ENCODE data around the gene GTF2IRD1.
"Not testable (repeated sequence)": the region's sequence is repeated elsewhere in the genome, so short reads cannot be mapped to it uniquely, and the experiment has no call there.

Gene GTF2IRD1

GRCh38 chr7:74491490-74491889, 37.8 kb downstream of the GTF2IRD1 start:
- DNase-seq (ENCODE audit: low spot score): not testable (repeated sequence)

DNA sequence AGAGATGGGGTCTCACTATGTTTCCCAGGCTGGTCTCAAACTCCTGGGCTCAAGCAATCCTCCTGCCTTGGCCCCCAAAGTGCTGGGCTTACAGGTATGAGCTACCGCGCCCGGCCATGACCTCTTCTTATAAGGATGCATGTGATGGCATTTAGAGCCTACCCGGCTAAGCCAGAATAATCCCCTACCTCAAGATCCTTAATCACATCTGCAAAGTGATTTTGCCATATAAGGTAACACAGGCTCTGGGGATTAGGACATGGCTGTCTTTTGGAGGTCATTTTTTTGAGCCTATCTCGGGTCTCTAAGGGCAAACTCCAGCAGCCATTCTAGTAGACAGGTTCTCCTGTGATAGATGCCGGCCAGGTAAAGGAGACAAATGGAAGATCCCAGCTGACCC, 39.6 kb downstream of the GTF2IRD1 start:
- DNase-seq (ENCODE audit: low spot score): no peak

- no peak for DNase-seq (ENCODE audit: low spot score)
Observed at GRCh38 chr7:74494076-74494548, 40.4 kb downstream of the GTF2IRD1 start.

DNA sequence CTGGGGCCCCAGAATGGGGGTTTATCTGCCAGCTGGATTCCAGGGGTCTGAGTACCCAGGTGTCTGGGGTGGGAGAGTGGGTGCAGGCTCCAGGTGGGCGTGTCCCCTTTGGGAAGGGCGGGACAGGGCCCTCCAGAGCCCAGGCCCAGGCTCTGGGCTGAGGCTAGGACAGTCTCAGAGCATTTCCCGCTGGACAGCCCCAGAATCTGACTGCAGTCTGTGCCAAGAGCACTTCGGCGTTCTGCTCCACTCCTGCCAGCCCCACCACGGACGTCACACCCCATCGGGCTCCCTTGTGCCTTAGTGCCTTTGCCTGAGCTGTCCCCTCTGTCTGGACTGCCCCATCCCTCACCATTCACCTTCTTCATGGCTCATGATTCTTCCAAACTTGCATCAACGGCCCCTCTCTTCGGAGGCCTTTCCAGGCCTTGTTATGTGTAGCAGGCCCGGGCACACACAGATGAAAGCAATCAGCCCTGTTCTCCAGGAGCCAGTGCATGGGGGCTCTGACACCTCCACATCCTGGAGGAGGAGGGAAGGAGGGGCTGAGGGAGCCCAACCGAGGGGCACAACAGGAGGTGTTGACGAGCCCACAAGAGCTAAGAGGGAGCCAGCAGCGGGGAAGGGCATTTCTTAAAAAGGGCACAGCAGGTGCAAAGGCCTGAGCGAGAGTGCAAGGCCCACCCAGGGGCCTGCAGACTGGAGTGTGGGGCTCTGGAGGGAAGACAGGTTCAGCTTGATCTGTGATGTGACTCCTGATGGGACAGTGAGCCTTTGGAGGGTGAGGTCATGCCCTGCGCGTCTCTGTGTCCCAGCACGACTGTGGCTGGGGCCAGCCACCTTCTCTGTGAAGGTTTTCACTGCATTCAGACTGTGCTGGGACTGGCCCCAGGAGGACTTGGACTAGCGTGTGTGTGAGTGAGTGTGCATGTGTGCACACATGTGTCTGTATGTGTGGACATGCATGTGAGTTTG, 41.7 kb downstream of the GTF2IRD1 start:
- DNase-seq (ENCODE audit: low spot score): no peak

DNA sequence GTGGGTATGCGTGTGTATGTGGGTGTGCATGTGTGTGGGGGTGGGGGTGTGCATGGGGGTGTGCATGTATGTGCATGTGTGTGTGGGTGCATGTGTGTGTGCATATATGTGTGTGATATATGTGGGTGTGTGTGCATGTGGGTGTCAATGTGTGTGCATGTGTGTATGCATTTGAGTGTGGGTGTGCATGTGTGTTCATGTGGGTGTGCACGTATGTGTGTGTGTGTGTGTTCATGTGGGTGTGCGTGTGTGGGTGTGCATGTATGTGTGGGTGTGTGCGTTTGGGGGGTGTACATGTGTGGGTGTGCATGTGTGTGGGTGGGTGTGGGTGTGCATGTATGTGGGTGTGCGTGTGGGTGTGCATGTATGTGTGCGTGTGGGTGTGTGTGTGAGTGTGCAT, 42.6 kb downstream of the GTF2IRD1 start:
- no peak for DNase-seq (ENCODE audit: low spot score)

DNA sequence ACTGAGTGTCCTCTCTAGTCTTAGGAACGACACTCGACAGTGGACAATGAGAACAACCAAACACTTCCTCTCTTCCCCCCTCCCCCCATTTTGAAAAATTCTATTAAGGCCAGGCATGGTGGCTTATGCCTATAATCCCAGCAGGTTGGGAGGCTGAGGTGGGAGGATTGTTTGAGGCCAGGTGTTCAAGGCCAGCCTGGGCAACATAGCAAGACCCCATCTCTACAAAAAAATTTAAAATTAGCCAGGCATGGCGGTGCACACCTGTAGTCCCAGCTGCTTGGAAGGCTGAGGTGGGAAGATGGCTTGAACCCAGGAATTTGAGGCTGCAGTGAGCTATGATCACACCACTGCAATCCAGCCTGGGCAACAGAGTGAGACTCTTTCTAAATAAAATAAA, 43.1 kb downstream of the GTF2IRD1 start:
- DNase-seq (ENCODE audit: low spot score): not testable (repeated sequence)

- no peak for DNase-seq (ENCODE audit: low spot score)
Observed at GRCh38 chr7:74498354-74498753, 44.6 kb downstream of the GTF2IRD1 start.

DNA sequence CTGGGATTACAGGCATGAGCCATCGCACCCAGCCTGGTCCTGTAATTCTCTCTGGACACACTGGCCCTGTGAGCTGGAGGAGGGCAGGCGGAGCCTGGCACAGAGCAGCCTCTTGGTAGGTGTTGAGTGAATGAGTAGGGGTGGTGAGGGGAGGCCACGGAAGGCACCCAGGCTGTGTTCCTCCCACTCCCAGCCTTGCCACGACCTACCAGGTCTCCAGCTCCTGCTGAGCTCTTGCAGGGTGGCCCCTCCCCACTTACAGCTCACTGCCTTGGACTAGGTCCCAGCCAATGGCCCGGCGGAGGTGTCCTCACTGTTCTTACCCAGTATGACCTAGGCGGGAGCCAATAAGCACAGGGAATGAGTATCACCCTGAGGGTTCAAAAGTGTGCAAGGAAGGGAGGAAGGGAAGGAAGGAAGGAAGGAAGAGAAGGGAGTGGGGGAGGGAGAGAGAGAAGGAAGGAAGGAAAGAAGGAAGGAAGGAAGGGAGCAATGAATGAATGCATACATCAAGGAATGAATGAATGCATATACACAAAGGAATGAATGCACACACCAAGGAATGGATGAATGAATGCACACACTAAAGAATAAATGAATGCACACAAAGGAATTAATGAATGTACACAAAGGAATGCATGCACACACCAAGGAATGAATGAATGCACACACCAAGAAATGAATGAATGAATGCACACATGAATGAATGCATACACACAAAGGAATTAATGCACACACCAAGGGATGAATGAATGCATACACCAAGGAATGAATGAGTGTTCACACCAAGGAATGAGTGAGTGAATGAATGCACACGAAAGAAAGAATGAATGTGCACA, 45.5 kb downstream of the GTF2IRD1 start:
- no peak for DNase-seq (ENCODE audit: low spot score)

DNA sequence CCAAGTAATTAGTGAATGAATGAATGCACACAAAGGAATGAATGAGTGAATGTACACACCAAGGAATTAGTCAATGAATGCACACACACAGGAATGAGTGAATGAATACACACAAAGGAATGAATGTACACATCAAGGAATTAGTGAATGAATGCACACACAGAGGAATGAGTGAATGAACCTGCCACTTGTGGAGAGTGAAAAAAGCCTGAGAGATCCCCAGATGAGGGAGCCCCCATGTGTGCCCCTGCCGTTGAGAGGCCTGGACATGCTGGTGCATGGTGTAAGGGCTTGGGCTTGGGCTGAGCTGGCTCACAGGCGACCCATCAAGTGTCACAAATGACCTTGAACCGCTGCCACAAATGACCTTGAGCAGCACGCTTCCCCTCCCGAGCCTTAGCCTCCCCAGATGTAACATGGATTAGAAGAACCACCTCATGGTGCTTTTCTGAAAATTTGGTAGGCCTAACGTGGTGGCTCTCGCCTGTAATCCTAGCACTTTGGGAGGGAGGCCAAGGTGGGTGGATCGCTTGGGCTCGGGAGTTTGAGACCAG, 46.2 kb downstream of the GTF2IRD1 start:
- no peak for DNase-seq (ENCODE audit: low spot score)

DNA sequence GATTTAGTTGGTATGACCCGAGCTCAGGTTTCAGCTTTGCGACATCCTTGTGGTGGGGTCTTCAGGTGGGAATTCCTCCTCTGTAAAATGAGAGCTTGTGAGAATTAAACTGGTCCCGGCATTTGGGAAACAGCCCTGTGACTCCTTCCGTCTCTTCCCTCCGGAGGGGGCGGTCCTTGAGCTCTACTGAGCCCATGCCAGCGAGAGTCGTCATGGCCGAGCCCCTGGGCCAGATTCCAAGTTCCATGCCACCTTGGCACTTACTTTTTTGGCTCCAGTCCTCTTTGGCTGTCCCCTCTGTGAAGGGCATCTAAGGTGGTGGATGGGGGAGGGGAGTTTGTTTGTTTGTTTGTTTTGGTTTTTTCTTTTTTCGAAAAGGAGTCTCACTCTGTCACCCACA, 47.6 kb downstream of the GTF2IRD1 start:
- no peak for DNase-seq (ENCODE audit: low spot score)

- DNase-seq (ENCODE audit: low spot score): no peak
Observed at GRCh38 chr7:74502216-74502891, 48.6 kb downstream of the GTF2IRD1 start.

DNA sequence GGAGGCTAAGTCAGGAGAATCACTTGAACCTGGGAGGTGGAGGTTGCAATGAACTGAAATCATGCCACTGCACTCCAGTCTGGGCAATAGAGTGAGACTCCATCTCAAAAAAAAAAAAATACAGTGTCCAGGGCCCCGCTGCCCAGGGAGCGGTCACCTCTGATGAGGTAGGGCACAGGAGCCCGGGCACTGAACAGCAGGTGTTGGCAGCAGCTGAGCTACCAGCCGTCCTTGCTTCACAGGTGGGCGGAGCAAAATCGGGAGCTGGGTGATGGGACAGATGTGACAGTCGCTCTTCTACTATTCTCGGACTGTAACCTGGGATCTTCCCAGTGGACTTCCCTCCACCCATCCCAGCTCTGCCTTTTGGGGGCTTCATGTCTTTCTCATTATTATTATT, 49.4 kb downstream of the GTF2IRD1 start:
- DNase-seq (ENCODE audit: low spot score): no peak

DNA sequence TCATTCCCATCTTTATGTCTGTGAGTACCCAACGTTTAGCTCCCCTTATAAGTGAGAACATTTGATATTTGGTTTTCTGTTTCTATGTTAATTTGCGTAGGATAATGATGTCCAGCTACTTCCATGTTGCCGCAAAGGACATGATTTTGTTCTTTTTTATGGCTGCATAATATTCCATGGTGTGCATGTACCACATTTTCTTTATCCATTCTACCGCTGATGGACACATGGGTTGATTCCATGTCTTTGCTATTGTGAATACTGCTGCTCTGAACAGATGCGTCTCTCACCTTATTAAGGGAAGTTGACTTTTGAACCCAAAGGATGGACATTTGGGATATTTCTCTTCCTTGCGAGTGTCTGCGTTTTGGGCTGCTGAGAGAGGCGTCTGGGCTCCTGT, 50.2 kb downstream of the GTF2IRD1 start:
- no peak for DNase-seq (ENCODE audit: low spot score)

DNA sequence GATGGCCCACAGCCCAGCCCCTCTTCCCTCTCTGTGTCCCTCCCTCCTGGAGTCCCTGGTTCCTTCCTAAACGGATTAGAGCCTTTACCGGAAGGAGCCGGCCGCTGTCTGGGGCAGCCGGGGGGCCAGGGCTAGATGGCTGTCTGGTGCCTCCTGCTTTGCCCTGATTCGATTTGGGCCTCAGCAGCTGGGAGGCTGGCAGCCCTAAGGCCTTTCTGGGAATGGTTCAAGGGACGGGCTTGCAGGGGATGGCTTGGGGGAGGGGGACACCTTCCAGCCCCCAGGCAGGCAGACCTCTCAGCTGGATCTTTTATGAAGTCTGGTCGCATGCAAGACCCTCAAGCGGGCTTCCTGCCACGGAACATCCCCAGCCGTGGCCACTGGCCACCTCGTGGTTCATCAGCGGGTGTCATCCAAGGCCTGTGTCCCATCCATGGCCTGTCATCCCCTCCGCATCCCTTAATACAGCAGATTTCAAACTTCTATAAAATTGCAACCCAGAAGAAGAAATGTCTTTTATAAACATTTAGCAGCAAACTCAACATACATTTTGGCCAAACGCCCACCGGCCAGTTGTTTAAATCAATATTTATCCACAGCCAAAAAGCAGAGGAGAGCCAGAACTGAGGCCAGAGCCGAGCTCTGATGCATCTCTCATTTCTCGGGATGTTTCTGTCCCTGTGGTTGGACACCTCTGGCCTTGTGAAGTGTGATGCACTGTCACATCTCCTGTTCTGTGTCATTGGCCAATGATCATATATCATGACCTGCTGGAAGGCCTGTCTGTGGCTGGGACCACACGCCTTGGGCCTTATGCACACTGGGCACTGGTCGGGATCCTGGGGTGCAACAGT, 52.0 kb downstream of the GTF2IRD1 start:
- DNase-seq (ENCODE audit: low spot score): no peak

DNA sequence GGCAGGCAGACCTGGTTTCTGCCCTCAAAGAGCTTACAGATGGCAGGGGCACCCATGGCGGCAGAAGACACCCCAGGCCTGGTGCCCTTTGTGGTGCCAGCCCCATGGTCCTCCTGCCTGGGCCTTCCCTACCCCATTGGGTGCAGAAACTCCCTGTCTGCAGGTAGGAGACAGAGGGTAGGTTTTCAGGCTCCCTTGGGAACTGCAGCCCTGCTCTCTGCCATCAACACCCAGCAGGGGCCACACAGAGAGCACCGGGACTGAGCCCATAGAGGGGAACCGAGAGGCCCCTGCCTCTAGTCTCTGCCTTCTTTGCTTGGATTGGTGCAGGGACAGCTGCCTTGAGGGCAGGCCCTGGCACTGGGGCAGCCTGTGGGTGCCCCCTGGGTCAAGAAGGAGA, 52.6 kb downstream of the GTF2IRD1 start:
- DNase-seq (ENCODE audit: low spot score): no peak

- DNase-seq (ENCODE audit: low spot score): no peak
Observed at GRCh38 chr7:74507538-74508319, 54.0 kb downstream of the GTF2IRD1 start.

DNA sequence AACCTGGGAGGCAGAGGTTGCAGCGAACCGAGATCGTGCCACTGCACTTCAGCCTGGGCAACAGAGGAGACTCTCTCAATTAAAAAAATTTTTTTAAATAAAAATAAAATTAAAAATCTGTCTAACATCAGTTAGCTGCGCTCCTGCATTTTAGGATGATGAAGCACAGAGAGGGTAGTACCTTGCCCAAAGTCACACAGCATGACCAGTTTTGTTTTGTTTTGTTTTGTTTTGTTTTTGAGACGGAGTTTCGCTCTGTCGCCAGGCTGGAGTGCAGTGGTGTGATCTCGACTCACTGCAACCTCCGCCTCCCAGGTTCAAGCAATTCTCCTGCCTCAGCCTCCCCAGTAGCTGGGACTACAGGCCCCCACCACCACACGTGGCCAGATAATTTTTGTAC, 55.7 kb downstream of the GTF2IRD1 start:
- DNase-seq (ENCODE audit: low spot score): not testable (repeated sequence)

- no peak for DNase-seq (ENCODE audit: low spot score)
Observed at GRCh38 chr7:74511345-74511744, 57.6 kb downstream of the GTF2IRD1 start.

DNA sequence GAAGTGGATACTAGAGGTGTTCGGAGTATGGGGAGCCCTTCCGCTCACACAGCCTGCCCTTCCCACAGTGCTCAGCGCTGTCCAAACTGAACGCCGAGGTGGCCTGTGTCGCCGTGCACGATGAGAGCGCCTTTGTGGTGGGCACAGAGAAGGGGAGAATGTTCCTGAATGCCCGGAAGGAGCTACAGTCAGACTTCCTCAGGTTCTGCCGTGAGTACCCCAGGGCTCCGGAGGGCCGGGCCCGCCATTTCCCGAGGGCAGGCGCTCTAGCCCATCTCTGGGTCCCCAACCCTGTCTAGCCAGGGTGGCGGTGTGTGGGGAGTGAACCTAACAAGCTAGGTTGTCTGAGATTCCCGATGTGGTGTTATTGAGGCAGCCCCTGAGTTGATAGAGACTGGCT, 59.1 kb downstream of the GTF2IRD1 start:
- DNase-seq (ENCODE audit: low spot score): no peak

DNA sequence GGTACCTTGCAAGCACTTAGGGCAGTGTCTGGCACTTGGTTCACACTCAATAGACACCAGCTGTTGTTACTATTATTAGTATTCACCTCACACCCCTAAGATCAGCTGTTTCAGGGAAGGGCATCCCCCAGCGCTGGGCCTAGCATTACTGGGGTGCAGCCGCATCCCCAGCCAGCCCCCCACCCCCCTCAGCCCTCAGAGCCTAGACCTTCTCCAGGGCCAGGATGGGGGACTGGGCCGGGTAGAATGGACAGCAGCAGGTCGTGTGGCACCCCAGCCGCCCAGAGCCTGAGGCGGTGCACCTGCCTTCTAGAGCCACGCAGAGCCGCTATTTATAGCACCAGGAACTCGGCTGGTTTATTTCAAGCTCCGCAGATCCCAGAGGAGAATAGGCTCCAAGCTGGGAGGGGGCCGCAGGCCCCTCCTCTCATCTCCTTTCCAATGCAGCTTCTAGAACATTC, 60.5 kb downstream of the GTF2IRD1 start:
- no peak for DNase-seq (ENCODE audit: low spot score)
